GM21528 (cell line): ENCODE data around the gene ENTREP1.
"Not testable (repeated sequence)": the region's sequence is repeated elsewhere in the genome, so short reads cannot be mapped to it uniquely, and the experiment has no call there.

ENCODE experiments used
- ATAC-seq: cut with Tn5 transposase; IDR thresholded peaks from one replicate; pipeline ENCODE4 v1.9.1; 2021; ENCODE audit warnings: mild to moderate bottlenecking, moderate library complexity; ENCODE audit not compliant: unreplicated experiment, low FRiP score

Gene ENTREP1

DNA sequence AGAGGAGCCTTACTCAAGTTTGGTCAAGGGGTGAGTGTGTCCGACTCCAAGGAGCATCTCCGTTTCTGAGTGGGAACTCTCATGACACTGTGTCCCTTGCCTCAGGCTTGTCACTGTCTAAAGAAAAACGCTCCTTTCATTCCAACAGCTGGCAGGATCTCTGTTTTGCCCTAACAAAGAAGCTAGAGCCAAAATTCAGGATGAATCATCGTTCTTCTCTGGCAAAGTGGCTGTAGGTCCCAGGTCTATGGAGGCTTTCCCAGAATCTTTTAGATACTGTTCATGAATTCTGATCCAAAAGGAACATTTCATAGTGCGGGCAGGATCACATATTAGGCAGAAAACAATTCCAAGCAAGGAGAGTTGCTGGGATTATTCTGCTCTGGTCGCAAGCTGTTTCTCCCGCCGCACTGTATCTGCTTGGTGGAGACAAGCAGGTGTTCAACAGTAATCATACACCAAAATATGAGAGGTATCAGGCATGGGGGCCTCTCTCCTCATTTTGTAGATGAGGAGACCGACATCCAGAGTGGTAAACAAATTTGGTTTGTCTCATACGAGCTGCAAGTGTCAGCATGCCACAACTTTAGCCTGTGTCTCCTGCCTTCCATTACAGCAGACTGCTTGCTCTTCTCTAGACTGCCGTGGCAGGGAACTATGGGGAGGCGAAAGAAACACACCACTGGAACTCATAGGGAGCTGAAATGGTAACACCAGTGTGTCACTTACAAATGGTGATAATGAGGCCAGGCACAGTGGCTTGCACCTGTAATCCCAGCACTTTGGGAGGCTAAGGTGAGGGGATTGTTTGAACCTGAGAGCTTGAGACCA, 72.6 kb downstream of the ENTREP1 start:
- no peak for ATAC-seq

DNA sequence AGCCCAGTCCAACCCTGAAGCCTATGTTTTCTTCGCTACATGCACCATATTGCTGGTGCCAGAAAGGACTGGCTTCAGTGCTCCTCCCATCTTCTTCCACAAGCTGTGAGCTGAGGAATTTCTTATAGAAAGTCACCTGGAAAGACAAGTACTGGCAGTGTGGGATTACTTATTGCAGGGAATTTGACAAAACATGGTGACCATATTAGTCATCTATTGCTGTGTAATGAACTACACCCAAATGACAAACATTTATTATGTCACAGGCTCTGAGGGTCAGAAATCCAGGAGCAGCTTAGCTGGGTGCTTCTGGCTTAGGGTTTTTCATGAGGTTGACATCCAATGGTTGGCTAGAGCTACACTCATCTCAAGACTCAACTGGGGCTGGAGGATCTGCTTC, 75.5 kb downstream of the ENTREP1 start:
- no peak for ATAC-seq

DNA sequence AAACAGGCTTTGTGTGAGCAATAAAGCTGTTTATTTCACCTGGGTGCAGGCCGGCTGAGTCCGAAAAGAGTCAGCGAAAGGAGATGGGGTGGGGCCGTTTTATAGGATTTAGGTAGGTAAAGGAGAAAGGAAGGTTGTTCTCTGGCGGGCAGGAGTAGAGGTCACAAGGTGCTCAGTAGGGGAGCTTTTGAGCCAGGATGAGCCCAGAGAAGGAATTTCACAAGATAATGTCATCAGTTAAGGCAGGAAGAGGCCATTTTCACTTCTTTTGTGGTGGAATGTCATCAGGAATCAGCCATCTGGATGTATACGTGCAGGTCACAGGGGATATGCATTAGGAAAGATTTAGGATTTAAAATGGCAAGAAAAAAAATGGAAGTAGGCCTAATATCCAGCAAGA, 84.9 kb downstream of the ENTREP1 start:
- not testable (repeated sequence) for ATAC-seq

DNA sequence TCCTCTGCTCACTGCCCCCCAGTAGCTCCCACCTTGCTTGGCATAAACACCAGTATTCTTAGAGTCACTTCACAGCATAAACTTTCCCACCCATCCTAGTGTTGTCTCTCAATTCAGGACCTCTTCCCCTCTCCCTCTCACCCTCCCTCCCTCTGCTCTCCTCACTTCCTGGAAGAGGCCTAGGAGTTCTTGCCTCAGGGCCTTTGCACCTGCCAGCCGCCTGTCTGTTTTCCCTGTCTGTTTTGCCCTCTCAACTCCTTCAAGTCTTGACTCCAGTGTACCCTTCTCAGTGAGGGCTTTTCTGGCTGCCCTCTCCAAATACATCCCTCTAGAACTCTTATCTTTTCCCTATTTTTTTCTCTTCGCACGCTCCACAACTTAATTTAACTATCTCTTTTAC, 86.2 kb downstream of the ENTREP1 start:
- no peak for ATAC-seq

DNA sequence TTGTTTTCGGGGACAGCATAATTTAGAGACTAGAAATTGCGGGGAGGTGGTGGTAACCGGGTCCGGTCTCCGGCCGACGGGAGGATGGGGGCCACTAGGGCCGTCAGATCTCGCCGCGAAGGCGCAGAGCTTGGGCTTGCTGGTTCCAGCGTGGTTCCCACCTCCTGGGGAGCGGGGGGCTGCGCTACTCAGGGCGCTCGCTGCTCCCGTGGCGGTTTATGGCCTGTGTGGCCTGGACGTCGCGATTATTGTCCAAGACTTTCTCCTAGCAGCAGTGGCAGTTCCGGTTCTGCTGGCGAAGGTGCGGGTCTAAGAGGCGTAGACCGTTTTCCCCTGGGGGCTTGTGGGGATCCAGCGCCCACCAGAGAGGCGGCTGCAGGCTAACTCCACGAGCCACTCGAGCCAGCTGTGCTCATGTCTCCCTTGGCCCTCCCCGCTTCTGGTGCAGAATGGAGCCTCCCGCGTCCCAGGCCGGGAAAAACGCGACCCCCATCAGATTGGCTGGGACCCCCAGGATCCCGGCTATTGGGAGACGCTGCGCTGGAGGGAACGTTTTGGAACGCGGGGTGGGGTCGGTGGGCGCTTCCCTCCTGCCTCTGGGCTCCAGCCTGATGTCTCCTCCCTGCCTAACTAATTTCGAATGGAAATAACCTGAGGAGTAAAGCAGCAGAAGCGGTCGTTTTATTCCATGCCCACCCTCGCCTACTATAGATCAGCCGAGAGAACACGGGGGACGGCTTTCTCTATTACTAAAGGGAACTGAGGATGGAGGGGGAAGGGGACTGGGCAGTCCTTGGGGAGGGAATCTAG, 87.1 kb downstream of the ENTREP1 start:
- no peak for ATAC-seq

DNA sequence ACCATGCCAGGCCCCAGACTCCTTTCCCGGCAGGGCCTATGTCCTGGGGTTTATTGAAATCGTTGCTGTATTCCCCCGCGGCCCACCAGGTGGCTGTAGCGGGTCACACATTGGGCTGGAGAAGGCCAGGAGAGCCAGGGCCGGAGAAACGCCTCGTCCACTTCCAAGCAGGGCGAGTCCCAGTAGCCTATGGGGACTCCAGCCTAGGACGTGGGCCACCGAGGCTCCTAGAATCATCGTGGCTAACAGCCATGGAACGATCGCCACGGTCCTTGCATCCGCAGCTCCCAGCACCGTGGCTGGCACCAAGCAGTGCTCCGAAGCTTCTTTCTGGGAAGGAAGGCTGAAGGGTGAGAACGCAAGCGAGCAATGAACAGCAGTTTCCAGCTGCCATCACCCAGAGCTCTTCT, 87.7 kb downstream of the ENTREP1 start:
- ATAC-seq, result no peak

DNA sequence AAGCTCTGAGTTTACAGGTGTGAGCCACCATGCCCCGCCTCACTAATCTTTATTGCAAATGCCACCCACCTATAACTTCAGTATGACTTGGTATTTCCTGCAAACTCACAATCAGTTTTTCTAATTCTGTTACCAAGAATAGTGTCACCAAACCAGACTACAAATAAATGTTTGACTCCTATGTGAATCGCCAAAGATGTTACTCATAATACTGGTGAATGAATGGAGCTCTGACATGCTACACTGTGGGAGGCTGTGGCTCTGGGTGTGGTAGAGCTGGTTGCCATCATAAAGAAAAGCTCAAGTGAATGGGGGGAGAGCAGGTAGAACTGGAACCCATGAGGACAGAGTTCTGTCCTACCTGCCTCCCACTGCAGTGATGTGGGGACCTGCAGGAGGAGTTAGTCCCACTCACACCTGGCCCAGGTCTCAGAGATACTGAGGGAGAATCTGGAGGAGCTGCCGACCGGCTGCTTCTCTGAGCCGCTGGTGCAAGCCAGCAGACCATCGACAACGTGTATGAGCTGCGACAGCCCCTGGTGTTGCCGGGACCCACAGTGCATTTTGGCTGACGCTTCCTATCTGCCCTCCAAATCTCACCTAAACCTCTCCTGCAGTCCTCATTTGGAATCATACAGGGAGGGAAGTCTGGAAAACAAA, 95.7 kb downstream of the ENTREP1 start:
- ATAC-seq, result no peak

DNA sequence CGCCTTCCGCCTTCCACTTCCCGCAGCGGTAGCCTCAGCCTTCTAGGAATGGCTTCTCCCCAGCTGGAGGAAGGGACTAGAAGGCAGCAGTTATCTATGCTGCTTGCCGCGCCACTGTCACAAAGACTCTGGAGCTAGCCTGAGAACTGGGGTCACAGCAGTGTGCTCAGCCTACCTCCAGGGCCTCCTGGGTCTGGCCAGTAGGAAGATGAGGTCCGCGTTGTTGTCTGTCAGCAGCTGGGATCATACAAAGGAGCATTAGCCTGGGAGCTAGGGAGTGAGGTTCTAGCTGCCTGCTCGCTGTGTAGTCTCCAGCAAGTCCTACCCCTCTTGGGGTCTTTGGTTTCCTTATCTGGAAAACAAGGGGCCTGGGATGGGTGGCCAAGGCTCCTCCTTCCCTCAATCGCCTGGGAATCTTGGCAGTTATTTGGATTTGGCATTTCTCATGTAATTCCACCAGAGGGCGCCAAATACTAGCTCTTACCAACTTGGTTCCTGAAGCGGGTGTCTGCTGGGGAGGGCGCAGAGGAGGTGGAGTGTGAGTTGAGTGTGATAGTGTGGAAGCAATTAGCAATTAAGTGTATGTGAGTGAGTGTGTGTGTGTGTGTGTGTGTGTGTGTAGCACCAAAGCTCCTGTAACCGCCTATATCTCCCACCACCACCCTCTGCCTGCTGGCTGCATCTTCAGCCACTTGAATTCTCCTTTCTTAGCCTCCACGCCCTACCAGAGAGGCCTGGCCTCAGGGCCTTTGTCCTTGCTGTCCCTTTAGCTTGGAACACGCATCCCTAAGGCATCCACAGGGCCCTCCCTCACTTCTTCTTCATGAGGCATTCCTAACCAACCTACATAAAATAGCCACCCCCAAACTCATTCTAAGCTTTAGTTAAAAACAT, 97.1 kb downstream of the ENTREP1 start:
- ATAC-seq, result no peak

DNA sequence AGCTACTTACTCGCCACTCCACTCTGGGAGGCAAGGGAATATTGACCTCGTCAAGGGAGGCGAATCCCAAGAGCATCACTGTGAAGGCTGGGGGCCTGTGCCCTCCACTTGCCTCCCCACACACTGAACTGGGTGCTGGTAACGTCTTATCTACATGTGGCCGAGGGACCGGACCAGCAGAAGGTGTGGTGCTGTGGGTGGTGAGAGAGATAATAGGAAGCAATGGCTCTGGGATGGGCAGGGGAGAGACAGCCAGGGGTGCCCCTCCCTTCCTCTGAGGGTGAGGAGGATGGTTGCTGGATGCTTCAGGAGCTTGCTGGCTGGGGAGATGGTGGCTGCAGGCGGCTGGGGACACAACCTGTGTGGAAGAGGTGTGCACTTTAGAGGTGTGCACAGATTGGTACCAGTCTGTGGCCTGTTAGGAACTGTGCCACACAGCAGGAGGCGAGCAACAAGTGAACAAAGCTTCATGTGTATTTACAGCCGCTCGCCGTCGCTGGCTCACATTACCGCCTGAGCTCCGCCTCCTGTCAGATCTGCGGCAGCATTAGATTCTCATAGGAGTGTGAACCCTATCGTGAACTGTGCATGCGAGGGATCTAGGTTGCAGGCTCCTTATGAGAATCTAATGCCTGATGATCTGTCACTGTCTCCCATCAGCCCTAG, 100.3 kb downstream of the ENTREP1 start:
- no peak for ATAC-seq

DNA sequence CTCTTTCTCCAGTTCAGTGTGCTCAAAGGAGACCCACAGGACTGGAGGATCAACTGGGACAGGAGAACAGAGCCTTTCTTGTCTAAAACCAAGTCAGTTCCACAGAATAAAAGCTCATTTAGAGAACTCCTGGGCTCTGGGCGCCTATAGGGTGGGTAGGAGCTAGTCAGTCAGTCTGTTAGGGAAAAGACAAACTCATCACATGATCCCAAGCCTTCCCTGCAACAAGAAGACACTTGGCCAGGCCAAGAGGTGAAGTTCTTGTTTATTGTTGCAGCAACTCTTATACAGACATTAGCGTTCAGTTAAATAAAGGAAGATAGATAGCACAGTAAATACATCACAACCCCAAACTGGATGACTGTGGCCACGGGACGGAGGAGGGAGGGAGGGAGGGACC, 102.3 kb downstream of the ENTREP1 start:
- no peak for ATAC-seq

DNA sequence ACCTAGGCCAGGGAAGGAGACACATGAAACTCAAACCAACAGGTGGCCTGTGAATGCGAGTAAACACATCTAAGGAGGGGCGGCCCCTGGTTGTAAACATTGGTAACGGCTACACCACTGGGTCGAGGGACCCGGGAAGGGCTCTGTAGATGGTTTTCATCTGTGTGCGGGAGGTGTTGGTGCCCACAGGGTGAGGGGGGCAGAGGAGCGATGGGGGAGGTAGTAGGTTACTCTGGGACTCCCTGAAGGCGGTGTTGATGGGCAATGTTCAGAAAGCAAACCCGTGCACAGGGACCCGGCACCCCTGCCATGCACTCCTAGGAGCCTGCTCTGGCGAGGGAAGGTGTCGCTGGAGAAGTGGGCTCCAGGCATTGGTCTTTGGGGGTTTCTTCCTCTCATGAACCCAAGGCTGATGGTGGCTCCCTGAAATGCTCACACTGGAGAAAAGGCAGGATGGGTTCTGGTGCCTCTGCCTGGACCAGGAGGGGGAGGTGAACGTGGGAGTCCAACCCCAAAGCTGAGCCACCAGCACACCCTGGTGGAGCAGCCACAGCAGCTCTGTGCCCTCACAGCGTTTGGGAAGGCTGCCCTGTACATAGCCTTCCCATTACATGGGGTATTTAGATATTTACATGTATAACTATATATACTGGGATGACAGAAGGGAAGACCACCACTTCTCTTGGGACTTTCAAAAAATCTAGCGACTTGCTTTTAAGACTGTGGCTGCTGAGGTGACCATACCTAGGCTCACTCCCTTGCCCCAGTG, 103.2 kb downstream of the ENTREP1 start:
- no peak for ATAC-seq

DNA sequence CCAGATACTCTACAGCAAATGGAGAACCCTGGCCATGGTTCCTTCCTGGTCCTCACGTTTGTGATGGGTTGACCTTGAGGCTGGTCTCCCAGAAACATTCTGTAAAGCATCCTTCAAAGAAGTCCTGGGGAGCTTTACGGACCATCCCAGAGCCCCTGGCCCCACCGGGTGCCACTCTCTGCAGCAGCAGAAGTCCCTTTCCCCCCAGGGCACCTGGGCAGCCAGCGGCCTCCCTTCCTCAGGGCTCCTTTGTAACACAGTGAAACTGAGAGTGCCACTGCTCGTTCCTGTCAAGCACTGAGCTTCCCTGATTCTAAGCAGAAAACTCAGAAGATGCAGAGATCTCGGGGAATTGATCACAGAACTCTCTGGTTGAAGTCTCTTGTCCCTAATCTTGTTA, 104.3 kb downstream of the ENTREP1 start:
- no peak for ATAC-seq

DNA sequence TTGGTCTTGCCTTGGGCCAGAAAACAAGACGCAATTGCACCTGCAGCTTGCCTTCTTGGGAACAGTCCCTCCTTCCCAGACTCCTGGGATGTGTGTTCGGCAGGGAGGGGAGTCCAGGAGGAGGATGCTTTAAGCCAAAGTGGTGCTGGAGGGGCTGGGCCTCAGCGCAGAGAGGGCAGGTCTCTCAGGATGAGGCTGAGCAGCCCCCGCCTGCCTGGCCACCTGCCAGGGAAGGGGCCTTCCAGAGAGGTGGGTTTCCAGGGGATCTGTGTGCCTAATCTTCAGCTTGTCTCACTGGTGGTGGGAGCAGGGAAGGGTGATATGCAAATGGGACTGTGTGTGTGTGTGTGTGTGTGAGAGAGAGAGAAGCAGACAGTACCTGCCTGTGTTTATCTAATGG, 105.2 kb downstream of the ENTREP1 start:
- no peak for ATAC-seq

DNA sequence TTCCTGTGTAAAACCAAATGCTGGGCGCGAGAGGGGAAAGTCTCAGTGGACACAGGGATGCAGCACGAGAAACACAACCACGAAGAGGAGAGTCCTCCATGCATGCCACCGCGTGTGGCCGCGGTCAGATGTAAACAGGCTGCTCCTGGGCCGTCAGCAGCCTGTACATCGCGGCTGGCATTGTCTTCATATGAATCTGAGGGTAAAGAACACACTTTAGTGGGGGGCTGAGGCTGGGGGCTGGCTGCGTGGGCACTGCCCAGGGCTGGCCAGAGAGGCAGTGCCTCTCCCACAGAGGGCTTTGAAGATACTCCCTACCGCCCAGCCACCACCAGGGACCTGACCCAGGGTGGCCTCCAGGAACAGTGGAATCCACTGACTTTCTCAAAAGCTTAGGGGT, 106.2 kb downstream of the ENTREP1 start:
- ATAC-seq, result no peak

DNA sequence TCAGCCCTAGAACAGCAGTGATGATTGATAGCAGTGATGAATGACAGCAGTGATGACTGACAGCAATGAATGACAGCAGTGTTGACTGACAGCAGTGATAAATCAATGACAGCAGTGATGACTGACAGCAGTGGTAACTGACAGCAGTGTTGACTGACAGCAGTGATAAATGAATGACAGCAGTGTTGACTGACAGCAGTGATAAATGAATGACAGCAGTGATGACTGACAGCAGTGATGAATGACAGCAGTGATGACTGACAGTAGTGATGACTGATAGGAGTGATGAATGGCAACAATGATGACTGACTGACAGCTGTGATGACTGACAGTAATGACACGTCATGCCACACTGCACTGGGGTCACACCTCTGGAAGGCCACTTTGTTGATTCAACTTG, 106.8 kb downstream of the ENTREP1 start:
- ATAC-seq, result no peak

DNA sequence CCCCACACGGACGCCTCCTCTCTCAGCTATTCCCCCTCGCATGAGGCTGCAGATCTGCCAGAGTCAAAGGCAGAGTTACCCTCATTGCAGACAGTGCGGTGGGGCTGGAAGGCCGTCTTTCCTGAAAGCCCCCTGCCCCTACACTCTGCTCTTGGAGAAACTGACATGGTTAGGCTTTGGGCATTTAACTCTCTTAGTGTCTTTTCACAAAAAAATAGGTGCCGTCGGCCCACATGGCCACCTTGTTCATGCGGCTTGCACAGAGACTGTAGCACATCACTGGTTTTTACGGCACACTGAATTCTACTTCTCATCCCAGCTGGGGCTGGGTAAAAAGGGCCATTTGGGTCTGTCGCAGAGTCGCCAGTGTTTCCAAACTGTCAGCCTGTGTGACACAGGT, 107.6 kb downstream of the ENTREP1 start:
- ATAC-seq, result no peak

DNA sequence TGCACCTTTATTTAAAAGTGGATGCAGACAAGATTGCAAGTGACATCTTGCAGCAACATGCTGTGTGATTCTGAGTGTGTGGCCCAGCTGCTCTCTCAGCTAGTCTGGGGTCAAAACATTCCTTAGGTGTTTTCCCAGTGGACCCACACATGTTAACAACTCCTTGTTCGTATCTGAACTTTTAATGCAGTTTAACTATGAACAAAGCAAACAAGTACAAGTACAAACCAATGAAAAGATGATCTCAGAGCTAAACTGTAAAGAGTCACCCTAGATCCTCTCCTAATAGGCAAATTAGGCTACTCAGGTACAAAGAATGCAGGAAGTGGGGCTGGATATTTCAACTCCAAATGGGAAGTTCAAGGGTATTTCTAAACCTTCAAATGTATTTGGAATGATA, 108.4 kb downstream of the ENTREP1 start:
- no peak for ATAC-seq

DNA sequence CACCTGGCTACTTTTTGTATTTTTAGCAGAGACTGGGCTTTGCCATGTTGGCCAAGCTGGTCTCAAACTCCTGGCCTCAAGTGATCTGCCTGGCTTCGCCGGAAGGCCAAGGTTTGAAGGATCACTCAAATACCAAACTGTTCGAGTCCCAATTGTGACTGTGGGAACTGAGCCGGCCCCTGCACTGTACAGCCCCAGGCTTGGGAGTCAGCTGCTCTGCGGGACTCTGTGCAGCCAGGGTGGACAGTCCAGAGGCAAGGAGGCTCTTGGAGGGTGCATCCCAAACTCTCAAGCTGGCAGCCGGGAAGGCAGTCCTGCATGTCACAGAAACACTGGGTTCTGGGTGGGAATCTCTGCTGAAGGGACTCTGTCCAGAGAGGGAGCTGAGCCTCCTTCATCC, 109.0 kb downstream of the ENTREP1 start:
- no peak for ATAC-seq

DNA sequence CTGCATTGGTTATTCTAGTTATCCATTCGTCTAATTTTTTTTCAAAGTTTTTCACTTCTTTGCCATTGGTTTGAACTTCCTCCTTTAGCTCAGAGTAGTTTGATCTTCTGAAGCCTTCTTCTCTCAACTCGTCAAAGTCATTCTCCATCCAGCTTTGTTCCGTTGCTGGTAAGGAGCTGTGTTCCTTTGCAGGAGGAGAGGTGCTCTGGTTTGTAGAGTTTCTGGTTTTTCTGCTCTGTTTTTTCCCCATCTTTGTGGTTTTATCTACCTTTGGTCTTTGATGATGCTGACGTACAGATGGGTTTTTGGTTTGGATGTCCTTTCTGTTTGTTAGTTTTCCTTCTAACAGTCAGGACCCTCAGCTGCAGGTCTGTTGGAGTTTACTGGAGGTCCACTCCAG, 114.6 kb downstream of the ENTREP1 start:
- not testable (repeated sequence) for ATAC-seq
